K562 (cell line): Measurements from ENCODE around the gene TMSB4X. TPM values are rescaled to one million over a fixed set of nuclear protein-coding genes. Genes with fewer than 3 reads are reported as not detected.
"Not testable (repeated sequence)": the region's sequence is repeated elsewhere in the genome, so short reads cannot be mapped to it uniquely, and the experiment has no call there.

Experiments used
- ATAC-seq: fragments of 200-7000 bp; cut with Tn5 transposase; 3 replicates; pipeline ENCODE4 v1.9.1; 2020; ENCODE audit warnings: moderate library complexity
- BruUV-seq: library from RNA; stranded (reverse); fragments of 400-500 nt; replicated peaks from 2 replicates; lab custom pipeline; 2021; lab: Mats Ljungman, UMichigan
- CTCF ChIA-PET: fragments of 300-600 bp; formaldehyde crosslinking; extraction: SDS; loops from one replicate; lab custom pipeline; 2021; ENCODE audit warnings: low intra/inter-chr PET ratio; lab: Yijun Ruan, JAX
- POLR2A ChIA-PET: fragments of 300-600, 350-650 bp; sonication (Branson Sonifier 250); formaldehyde crosslinking; extraction: SDS; loops from one replicate; lab custom pipeline; 2021; ENCODE audit warnings: antibody characterized with exemption, inconsistent platforms; lab: Yijun Ruan, JAX
- DNase-seq, 4 experiments: peaks; one replicate each; pipeline versions ENCODE4 v3.0.0 to v3.0.0-alpha.2; 2011 to 2018; ENCODE audit warnings: low spot score in 3 of 4, mixed read lengths in 3 of 4; ENCODE audit errors: extremely low read depth in 1 of 4
- FAIRE-seq: peaks from 2 replicates; lab custom pipeline; 2011; peaks lifted over from hg19 to GRCh38; lab: Jason Lieb, UNC
- H2AFZ ChIP-seq: 2 replicates; pipeline ENCODE4 v1.6.0; 2011; ENCODE audit warnings: low read depth, low read length, control low read depth, inconsistent platforms
- H3K27ac ChIP-seq: fragments of 200-600 bp; 3 replicates; pipeline ENCODE4 v1.8.0; 2011; ENCODE audit warnings: low read depth, mild to moderate bottlenecking, control low read depth, inconsistent platforms, low read length, moderate library complexity, mixed read lengths; ENCODE audit errors: extremely low read depth
- H3K27me3 ChIP-seq, 2 experiments: fragments of 300-600 bp in 1 of 2; 2 replicates in 1 of 2; 3 replicates in 1 of 2; pipeline versions ENCODE4 v1.6.0 to v1.8.0; 2011; ENCODE audit warnings: inconsistent platforms in 2 of 2, low read length in 2 of 2, mild to moderate bottlenecking in 1 of 2, mixed read lengths in 1 of 2, moderate library complexity in 1 of 2; ENCODE audit not compliant: control insufficient read depth in 2 of 2, insufficient read depth in 2 of 2
- H3K36me3 ChIP-seq: fragments of 300-600 bp; 3 replicates; pipeline ENCODE4 v1.8.0; 2011; ENCODE audit warnings: mild to moderate bottlenecking, low read length, inconsistent platforms; ENCODE audit not compliant: control insufficient read depth, insufficient read depth
- H3K4me1 ChIP-seq, 2 experiments: fragments of 200-600 bp in 1 of 2; replicated peaks in 1 of 2; 2 replicates in 1 of 2; 3 replicates in 1 of 2; pipeline versions ENCODE4 v1.5.1 to v1.8.0; 2011; ENCODE audit warnings: inconsistent platforms in 2 of 2, low read length in 2 of 2, mild to moderate bottlenecking in 1 of 2, mixed read lengths in 1 of 2, moderate library complexity in 1 of 2; ENCODE audit not compliant: control insufficient read depth in 2 of 2, insufficient read depth in 2 of 2
- H3K4me2 ChIP-seq: 2 replicates; pipeline ENCODE4 v1.6.1; 2011; ENCODE audit warnings: low read length, control low read depth, inconsistent platforms, mixed read lengths; ENCODE audit not compliant: insufficient read depth
- H3K4me3 ChIP-seq: fragments of 200-600 bp; sonication (generic), shearing (Covaris generic); 2 replicates; pipeline ENCODE4 v1.5.1; 2016; ENCODE audit warnings: control low read depth, inconsistent platforms
- H3K79me2 ChIP-seq: fragments of 200-600 bp; 3 replicates; pipeline ENCODE4 v1.8.0; 2011; ENCODE audit warnings: low read length, inconsistent platforms; ENCODE audit not compliant: control insufficient read depth, insufficient read depth
- H3K9ac ChIP-seq, 2 experiments: 2 replicates each; pipeline versions ENCODE4 v1.6.0 to v1.6.1; 2011; ENCODE audit warnings: low read depth in 2 of 2, low read length in 2 of 2, control low read depth in 1 of 2, inconsistent platforms in 1 of 2, mild to moderate bottlenecking in 1 of 2, mixed read lengths in 1 of 2; ENCODE audit not compliant: insufficient read depth in 1 of 2
- H3K9me1 ChIP-seq: one replicate; pipeline ENCODE4 v1.6.0; 2011; ENCODE audit warnings: inconsistent platforms, mild to moderate bottlenecking, low read length, moderate library complexity; ENCODE audit not compliant: control insufficient read depth, insufficient read depth
- H3K9me3 ChIP-seq: replicated peaks from 2 replicates; pipeline ENCODE4 v1.5.1; 2011; ENCODE audit warnings: low read depth, low read length, inconsistent platforms; ENCODE audit not compliant: control insufficient read depth, insufficient read depth
- H4K20me1 ChIP-seq: replicated peaks from 2 replicates; pipeline ENCODE4 v1.6.1; 2011; ENCODE audit warnings: low read length, inconsistent platforms, mixed read lengths; ENCODE audit not compliant: control insufficient read depth, insufficient read depth
- CAMTA2 ChIP-seq: fragments of 250-450 bp; sonication (Bioruptor Pico); conservative IDR thresholded peaks from 2 replicates; pipeline ENCODE4 v1.5.1; 2022
- ELF1 ChIP-seq: fragments of 200-800 bp; sonication (Bioruptor generic); IDR thresholded peaks from 2 replicates; pipeline ENCODE4 v1.6.1; 2016; ENCODE audit warnings: missing genetic modification characterization, missing compliant biosample characterization
- MAFG ChIP-seq: fragments of 450-650 bp; conservative IDR thresholded peaks from 2 replicates; pipeline ENCODE4 v1.6.1; 2016; ENCODE audit warnings: missing genetic modification characterization, missing compliant biosample characterization
- NR2C1 ChIP-seq, 2 experiments: fragments of 450-650 bp; IDR thresholded peaks; 2 replicates each; pipeline ENCODE4 v1.6.1; 2017; ENCODE audit warnings: mild to moderate bottlenecking in 2 of 2, antibody characterized with exemption in 1 of 2, inconsistent platforms in 1 of 2, missing compliant biosample characterization in 1 of 2, missing genetic modification characterization in 1 of 2
- SPI1 ChIP-seq: IDR thresholded peaks from 2 replicates; pipeline ENCODE4 v1.6.1; 2011; ENCODE audit warnings: low read depth, low read length, control low read depth, borderline replicate concordance
- STAG1 ChIP-seq: sonication (generic); formaldehyde crosslinking; IDR thresholded peaks from 2 replicates; pipeline ENCODE4 v1.5.0; 2020; ENCODE audit warnings: missing genetic modification reagents, borderline replicate concordance
- ZNF695 ChIP-seq: fragments of 450-650 bp; formaldehyde crosslinking; IDR thresholded peaks from 2 replicates; pipeline ENCODE4 v1.4.0; 2020; ENCODE audit warnings: mild to moderate bottlenecking, moderate library complexity
- WGBS: fragments of 100-300 bp; shearing (Covaris generic); methylation state at CpG from one replicate; pipeline ENCODE4 v1.1.6; 2016; ENCODE audit warnings: low coverage, mixed read lengths; ENCODE audit not compliant: insufficient coverage; ENCODE audit errors: missing lambda C conversion rate; 5-methylcytosine and 5-hydroxymethylcytosine counted together
- in situ Hi-C: fragments of 300-500 bp; cut with MboI; formaldehyde crosslinking; loops from 4 replicates; pipeline ENCODE4 v1.15.0; 2018; ENCODE audit warnings: inconsistent platforms, mixed read lengths
- intact Hi-C: fragments of 100-400 bp; cut with micrococcal nuclease; formaldehyde crosslinking; loops from 2 replicates; pipeline ENCODE4 v1.14.2; 2022
- polyA plus RNA-seq, 8 experiments: library from polyadenylated mRNA; depleted of rRNA in 4 of 8; stranded (reverse) in 5 of 8; unstranded in 3 of 8; fragments of >200 nt; fragmentation: Nextera tagmentation in 2 of 8; fragmentation: Illumina TruSeq in 1 of 8; extraction: Ambion mirVana in 2 of 8; extraction: Trizol in 1 of 8; gene quantifications; 2 replicates each; pipeline versions ENCODE4 v1.2.1 to v1.2.3, GENCODE V29; 2011 to 2014; ENCODE audit warnings: inconsistent platforms in 1 of 8, missing spikeins in 1 of 8
- total RNA-seq, 7 experiments: library from RNA; depleted of rRNA in 6 of 7; stranded (reverse); fragments of >200 nt in 6 of 7; fragmentation: Illumina TruSeq in 2 of 7; extraction: Trizol in 2 of 7; gene quantifications; 2 replicates each; pipeline versions ENCODE4 v1.2.1 to v1.2.3, GENCODE V29; 2011 to 2021; ENCODE audit warnings: low replicate concordance in 1 of 7
- TF ChIP-seq, protein P1 (sequence below): sonication (generic); formaldehyde crosslinking; IDR thresholded peaks from 2 replicates; pipeline ENCODE4 v1.4.0; 2020; ENCODE audit warnings: mild to moderate bottlenecking, missing genetic modification reagents
- TF ChIP-seq, protein P2 (sequence below): fragments of 250-450 bp; sonication (Bioruptor Pico); IDR thresholded peaks from 2 replicates; pipeline ENCODE4 v1.4.0; 2020; ENCODE audit warnings: mild to moderate bottlenecking

TMSB4X gene
- total and polyA plus RNA-seq, 9 of the 15 experiments (the other 6 are each of a cell fraction or from before 2014, with no cell fraction given) = 1,035 to 2,035 (median 1,529) TPM

DNA sequence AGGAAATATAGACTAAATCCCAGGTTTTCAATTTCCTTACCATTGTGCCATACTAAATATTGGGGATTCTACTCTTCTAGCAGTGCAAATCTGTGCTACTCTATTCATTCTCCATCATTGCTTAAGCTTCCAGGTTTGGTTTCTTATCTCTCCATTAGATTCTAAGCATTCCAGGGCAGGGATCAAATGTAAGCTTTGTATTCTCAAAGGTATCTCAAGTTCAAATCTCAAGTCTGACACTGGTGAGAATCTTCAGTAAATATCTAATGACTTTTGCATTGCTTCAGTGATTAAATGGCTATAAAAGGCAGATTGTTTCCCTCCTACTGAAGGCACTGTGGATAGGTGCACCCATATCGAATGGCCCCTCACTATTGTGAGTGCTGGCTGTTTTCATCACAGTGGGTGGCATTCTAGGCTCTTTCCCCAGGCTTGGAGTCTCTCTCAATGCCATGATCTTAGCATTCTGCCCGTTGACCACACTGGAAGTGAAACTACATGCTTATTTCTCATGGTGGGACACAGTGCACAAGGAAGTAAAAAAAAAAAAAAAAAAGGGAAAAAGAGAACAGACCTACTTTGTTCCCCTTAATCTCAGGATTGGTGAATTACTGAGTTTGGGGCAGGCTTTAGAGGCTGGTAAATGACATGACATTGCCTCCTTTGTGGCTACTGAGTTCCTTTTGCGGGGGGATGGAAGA, 40.8 kb downstream of the TMSB4X start:
- TF ChIP-seq, protein P1, sequence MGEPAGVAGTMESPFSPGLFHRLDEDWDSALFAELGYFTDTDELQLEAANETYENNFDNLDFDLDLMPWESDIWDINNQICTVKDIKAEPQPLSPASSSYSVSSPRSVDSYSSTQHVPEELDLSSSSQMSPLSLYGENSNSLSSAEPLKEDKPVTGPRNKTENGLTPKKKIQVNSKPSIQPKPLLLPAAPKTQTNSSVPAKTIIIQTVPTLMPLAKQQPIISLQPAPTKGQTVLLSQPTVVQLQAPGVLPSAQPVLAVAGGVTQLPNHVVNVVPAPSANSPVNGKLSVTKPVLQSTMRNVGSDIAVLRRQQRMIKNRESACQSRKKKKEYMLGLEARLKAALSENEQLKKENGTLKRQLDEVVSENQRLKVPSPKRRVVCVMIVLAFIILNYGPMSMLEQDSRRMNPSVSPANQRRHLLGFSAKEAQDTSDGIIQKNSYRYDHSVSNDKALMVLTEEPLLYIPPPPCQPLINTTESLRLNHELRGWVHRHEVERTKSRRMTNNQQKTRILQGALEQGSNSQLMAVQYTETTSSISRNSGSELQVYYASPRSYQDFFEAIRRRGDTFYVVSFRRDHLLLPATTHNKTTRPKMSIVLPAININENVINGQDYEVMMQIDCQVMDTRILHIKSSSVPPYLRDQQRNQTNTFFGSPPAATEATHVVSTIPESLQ = no peak
- no peak for TF ChIP-seq STAG1 (CRISPR knock-in tag)
- no peak for TF ChIP-seq NR2C1 (IDR thresholded peaks at IDR 0.05)
- TF ChIP-seq NR2C1 (tag; IDR thresholded peaks at IDR 0.05) = no peak
- no peak for TF ChIP-seq MAFG
- TF ChIP-seq CAMTA2 (CRISPR knock-in tag) = no peak
- TF ChIP-seq ZNF695 = no peak
- TF ChIP-seq ELF1 (tag) = no peak
- no peak for TF ChIP-seq SPI1
- TF ChIP-seq, protein P2, sequence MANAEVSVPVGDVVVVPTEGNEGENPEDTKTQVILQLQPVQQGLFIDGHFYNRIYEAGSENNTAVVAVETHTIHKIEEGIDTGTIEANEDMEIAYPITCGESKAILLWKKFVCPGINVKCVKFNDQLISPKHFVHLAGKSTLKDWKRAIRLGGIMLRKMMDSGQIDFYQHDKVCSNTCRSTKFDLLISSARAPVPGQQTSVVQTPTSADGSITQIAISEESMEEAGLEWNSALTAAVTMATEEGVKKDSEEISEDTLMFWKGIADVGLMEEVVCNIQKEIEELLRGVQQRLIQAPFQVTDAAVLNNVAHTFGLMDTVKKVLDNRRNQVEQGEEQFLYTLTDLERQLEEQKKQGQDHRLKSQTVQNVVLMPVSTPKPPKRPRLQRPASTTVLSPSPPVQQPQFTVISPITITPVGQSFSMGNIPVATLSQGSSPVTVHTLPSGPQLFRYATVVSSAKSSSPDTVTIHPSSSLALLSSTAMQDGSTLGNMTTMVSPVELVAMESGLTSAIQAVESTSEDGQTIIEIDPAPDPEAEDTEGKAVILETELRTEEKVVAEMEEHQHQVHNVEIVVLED (CRISPR knock-in tag) = no peak
- in situ Hi-C loops = no loop called here
- ATAC-seq (no peak), DNase-seq (no peak), FAIRE-seq (no peak)
- Histone ChIP-seq H3K9ac (no peak overlapping the region), H3K4me1 (peaks cover 0 to 17% of the 10 kb centered on the region in 2 experiments; a peak in 3 of 5 replicates), H3K9me1 (no peaks in the 10 kb centered on the region), H3K36me3 (no peaks in the 10 kb centered on the region), H3K27me3 (no peaks in the 10 kb centered on the region), H4K20me1 (no peaks in the 10 kb centered on the region), H3K4me2 (no peak overlapping the region), H3K4me3 (no peak overlapping the region), H2AFZ (no peak overlapping the region), H3K9me3 (no peaks in the 10 kb centered on the region), H3K79me2 (no peaks in the 10 kb centered on the region), H3K27ac (no peak overlapping the region)
- WGBS = 45% methylated on average over 3 of the region's 3 CpGs
- intact Hi-C loops = no loop called here
- no TSS peak for BruUV-seq
- POLR2A ChIA-PET = no interaction called here
- CTCF ChIA-PET = no interaction called here

DNA sequence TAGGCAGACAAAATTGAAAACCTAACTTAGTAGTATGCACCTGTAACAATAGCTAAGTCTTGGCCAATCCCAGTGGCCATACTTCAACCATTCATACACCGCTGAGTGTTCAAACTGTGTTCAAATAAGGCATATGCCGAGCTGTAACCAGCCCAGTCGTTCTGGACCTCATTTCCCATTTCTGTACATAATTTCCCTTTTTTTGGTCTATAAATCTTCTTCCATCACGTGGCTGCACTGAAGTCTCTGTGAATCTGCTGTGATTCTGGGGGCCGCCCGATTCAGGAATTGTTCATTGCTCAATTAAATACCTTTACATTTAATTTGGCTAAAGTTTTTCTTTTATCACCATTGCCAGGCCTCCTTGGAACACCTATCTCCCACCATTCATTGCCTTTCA, 41.8 kb downstream of the TMSB4X start:
- FAIRE-seq, H3K9ac ChIP-seq, POLR2A ChIA-PET, DNase-seq, H2AFZ ChIP-seq, CTCF ChIA-PET, ATAC-seq, H3K36me3 ChIP-seq, H3K9me1 ChIP-seq, H3K27me3 ChIP-seq, in situ Hi-C loops, H3K4me3 ChIP-seq, H4K20me1 ChIP-seq, intact Hi-C loops, H3K27ac ChIP-seq, BruUV-seq, H3K9me3 ChIP-seq, H3K4me2 ChIP-seq, H3K79me2 ChIP-seq: not testable (repeated sequence)
- H3K4me1 ChIP-seq = peaks cover 0 to 17% of the 10 kb centered on the region in 2 experiments; a peak in 3 of 5 replicates
- 57% methylated on average over 6 of the region's 6 CpGs for WGBS
